ENCODE data around the gene PPP1R9A. TPM values are rescaled to one million over a fixed set of nuclear protein-coding genes. Genes with fewer than 3 reads are reported as not detected.

Gene PPP1R9A
- total and polyA plus RNA-seq, 7 donors: 1.8 to 51.3 (median 43.5) TPM

- intact Hi-C loops (cut with DNase I): no loop called here
- Histone ChIP-seq H3K27ac (no peak overlapping the region), H3K4me1 (peaks cover 0 to 12% (median 6%) of the 10 kb centered on the region in 4 donors), H3K27me3 (no peaks in the 10 kb centered on the region), H3K36me3 (no peaks in the 10 kb centered on the region), H3K9me3 (no peaks in the 10 kb centered on the region), H3K4me3 (no peak overlapping the region)
- DNase-seq: no peak
- WGBS, 2 donors: 94% methylated on average over 3 of the region's 3 CpGs
- no peak for TF ChIP-seq EP300 (IDR thresholded peaks at IDR 0.05)
- TF ChIP-seq, protein P1, sequence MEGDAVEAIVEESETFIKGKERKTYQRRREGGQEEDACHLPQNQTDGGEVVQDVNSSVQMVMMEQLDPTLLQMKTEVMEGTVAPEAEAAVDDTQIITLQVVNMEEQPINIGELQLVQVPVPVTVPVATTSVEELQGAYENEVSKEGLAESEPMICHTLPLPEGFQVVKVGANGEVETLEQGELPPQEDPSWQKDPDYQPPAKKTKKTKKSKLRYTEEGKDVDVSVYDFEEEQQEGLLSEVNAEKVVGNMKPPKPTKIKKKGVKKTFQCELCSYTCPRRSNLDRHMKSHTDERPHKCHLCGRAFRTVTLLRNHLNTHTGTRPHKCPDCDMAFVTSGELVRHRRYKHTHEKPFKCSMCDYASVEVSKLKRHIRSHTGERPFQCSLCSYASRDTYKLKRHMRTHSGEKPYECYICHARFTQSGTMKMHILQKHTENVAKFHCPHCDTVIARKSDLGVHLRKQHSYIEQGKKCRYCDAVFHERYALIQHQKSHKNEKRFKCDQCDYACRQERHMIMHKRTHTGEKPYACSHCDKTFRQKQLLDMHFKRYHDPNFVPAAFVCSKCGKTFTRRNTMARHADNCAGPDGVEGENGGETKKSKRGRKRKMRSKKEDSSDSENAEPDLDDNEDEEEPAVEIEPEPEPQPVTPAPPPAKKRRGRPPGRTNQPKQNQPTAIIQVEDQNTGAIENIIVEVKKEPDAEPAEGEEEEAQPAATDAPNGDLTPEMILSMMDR (IDR thresholded peaks at IDR 0.05): no peak
- no peak for TF ChIP-seq POLR2A (IDR thresholded peaks at IDR 0.05)
- no peak for TF ChIP-seq POLR2AphosphoS5 (IDR thresholded peaks at IDR 0.05)
Measured at GRCh38 chr7:95110707-95111106, 203.3 kb downstream of the PPP1R9A start.

DNA sequence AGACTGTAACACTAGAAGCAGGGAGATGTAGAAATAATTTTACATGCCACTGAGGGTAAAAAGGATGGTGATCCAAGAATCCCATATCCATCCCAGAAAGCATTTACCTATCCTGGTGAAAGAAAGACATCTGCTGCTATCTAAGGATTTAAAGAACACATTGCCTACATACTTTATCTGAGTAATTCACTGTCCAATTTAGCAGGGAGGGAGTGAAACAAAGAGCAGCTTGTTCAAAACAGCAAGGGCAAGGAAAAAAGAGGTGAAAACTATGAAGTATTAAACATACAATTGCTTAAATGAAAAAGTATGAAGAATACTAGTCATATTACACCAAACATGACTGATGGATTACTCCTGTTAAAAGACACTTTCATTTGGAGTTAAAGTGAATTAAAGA, 206.2 kb downstream of the PPP1R9A start:
- DNase-seq: no peak
- TF ChIP-seq EP300 (IDR thresholded peaks at IDR 0.05) (no peak), POLR2AphosphoS5 (IDR thresholded peaks at IDR 0.05) (no peak), POLR2A (IDR thresholded peaks at IDR 0.05) (no peak)
- TF ChIP-seq, protein P1 (IDR thresholded peaks at IDR 0.05): no peak
- Histone ChIP-seq H3K9me3 (no peaks in the 10 kb centered on the region), H3K27me3 (no peaks in the 10 kb centered on the region), H3K27ac (no peak overlapping the region), H3K4me3 (no peak overlapping the region), H3K36me3 (no peaks in the 10 kb centered on the region), H3K4me1 (no peaks in the 10 kb centered on the region)
- intact Hi-C loops (cut with DNase I): no loop called here

DNA sequence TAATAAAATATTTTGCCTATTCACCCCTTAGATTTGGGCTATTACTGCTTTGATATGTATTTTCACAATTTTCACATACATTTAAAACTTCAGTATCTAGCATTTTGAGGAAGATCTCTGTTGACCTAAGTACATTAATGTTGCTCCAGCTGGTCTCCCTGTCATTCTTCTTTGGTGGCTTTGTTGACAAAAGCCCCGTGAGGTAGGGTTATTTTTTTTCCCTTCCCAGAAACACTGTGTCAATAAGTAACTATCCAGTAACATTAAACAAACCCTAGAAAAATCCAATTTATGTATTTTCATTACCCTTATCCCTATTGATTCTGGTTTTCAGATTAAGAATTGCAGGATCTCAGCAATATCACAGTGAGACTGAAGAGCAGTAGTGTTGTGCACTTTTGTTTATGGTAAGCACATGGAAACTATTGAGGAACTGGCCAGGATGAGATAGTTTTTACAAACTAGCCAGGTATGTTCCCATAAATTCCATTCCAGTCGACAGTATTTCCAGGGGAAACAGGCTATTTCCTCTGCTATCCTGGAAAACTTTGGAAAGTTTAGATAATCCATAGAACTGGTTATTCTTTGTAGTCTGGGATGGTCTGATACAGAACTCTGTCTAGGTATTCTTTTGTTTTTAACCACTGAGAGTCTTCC, 218.8 kb downstream of the PPP1R9A start:
- peaks cover 0 to 8% (median 5%) of the 10 kb centered on the region in 4 donors for H3K4me1 ChIP-seq
- no peaks in the 10 kb centered on the region for H3K9me3 ChIP-seq
- TF ChIP-seq, protein P1 (IDR thresholded peaks at IDR 0.05): no peak
- H3K27ac ChIP-seq: no peak overlapping the region
- DNase-seq: no peak
- H3K27me3 ChIP-seq: no peaks in the 10 kb centered on the region
- no peak overlapping the region for H3K4me3 ChIP-seq
- 42 to 59% methylated on average over 2 of the region's 2 CpGs for WGBS, 2 donors
- H3K36me3 ChIP-seq: peaks cover 0 to 4% (median 0%) of the 10 kb centered on the region in 4 donors
- intact Hi-C loops (cut with DNase I): no loop called here

- Histone ChIP-seq H3K27ac (no peak overlapping the region), H3K27me3 (no peaks in the 10 kb centered on the region), H3K9me3 (no peaks in the 10 kb centered on the region), H3K4me1 (no peaks in the 10 kb centered on the region), H3K4me3 (no peak overlapping the region), H3K36me3 (no peaks in the 10 kb centered on the region)
- 95 to 97% methylated on average over 11 of the region's 11 CpGs for WGBS, 2 donors
- intact Hi-C loops (cut with DNase I): no loop called here
- DNase-seq: no peak
- TF ChIP-seq POLR2A (IDR thresholded peaks at IDR 0.05) (no peak), POLR2AphosphoS5 (IDR thresholded peaks at IDR 0.05) (no peak), EP300 (IDR thresholded peaks at IDR 0.05) (no peak)
- TF ChIP-seq, protein P1 (IDR thresholded peaks at IDR 0.05): no peak
Measured at GRCh38 chr7:95132500-95132899, 225.1 kb downstream of the PPP1R9A start.

DNA sequence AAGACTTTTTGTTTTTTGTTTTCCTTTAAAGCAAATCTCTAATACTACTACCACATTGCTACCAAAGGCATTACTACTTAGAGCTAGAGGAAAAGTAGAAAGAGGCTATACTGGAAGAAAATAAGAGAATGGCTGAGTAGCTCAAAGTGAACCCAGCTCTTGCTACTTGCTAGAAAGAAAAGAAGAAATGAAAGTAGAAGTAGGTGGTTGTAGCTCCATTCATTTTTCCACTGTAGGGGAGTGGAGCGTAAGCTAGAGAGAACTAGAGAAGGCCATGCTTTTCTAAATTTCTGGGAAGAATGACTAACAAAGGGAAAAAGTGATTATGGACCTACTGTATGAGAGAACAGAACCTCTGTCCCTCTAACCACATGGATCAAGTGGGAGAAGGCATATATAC, 232.5 kb downstream of the PPP1R9A start:
- H3K27ac ChIP-seq: no peak overlapping the region

More for the DNA sequence above, 232.5 kb downstream of the PPP1R9A start:
- Histone ChIP-seq H3K9me3 (no peaks in the 10 kb centered on the region), H3K36me3 (no peaks in the 10 kb centered on the region), H3K4me3 (no peak overlapping the region), H3K4me1 (no peaks in the 10 kb centered on the region), H3K27me3 (no peaks in the 10 kb centered on the region)
- WGBS, 2 donors: 88 to 94% methylated on average over 1 of the region's 1 CpG
- no peak for TF ChIP-seq POLR2A (IDR thresholded peaks at IDR 0.05)
- TF ChIP-seq, protein P1 (IDR thresholded peaks at IDR 0.05): no peak
- DNase-seq: no peak
- intact Hi-C loops (cut with DNase I): no loop called here

Measured in sigmoid colon (tissue), 7 donors.